Measurements from ENCODE around the gene COL12A1.

The COL12A1 gene

DNA sequence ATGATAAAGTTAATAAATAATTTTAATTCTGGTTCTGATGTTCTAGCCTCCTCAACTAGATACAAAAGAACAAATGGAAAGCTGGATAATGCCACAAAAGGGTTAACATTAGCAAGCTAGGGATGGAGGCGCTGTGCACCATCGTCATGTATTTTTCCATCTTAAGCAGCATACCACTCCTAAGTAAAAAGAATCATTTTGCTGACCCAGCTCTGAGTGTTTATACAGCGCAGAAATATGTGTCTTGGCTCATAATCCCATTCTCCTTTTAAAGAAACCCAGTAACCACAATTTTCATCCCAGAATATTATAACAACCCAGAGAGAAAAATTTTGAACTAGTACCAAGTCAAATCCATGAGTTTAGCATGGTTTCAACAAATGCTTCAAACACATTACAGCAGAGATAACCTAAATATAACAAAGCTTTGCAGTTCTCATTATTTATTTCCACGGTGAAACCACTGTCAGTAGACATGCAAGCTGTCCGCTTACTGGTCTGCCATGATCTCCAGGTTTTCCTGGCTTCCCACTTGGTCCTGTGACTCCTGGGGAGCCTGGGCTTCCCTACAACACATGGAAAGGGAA, 111.1 kb downstream of the COL12A1 start:
- no peak for DNase-seq

DNA sequence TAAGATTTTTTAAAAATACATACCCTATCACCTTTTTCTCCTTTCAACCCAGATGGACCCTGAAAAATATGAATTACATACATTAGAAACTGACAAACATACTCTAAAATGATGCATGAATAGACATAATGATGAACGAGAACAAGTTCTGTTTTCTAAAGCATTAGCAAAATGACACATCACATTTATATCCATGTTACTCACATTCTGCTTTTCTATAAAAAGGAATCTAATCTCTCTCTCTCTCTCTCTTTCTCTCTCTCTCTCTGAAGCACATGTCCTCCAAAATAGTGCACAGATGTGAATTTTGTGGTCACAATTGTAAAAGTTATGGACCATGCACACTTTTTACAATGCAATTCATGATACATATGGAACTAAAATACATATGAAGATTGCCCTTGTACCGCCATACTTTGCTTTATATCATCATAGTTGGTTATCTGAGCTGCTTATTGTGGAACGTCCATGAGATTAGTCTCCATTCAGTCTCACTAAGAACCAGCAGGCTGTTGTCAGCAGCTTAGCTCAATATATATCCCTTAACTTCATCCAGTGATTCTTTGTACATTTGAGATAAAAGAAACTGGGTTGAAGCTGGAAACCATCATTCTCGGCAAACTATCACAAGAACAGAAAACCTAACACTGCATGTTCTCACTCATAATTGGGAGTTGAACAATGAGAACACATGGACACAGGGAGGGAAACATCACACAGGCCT, 114.2 kb downstream of the COL12A1 start:
- DNase-seq, result no peak

GRCh38 chr6:75090576-75090975, 115.3 kb downstream of the COL12A1 start:
- no peak for DNase-seq

DNA sequence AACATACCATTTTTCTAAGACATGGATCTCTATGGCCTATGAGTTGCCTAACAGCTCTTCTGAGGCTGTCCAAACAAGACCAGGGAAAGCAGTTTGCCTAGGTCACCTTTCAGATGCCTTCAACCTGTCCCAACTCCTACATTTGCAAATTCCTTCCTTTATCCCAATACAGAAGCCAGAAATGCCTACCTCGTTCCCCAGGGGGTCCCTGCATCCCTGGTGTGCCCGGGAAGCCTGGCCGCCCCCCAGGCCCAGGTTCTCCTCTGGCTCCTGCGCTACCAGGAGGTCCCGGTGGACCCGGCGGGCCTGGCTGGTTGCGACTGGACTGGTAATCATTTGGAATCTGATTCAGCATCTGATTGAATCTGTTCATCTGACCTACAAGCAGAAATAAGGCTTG, 115.9 kb downstream of the COL12A1 start:
- no peak for DNase-seq

DNA sequence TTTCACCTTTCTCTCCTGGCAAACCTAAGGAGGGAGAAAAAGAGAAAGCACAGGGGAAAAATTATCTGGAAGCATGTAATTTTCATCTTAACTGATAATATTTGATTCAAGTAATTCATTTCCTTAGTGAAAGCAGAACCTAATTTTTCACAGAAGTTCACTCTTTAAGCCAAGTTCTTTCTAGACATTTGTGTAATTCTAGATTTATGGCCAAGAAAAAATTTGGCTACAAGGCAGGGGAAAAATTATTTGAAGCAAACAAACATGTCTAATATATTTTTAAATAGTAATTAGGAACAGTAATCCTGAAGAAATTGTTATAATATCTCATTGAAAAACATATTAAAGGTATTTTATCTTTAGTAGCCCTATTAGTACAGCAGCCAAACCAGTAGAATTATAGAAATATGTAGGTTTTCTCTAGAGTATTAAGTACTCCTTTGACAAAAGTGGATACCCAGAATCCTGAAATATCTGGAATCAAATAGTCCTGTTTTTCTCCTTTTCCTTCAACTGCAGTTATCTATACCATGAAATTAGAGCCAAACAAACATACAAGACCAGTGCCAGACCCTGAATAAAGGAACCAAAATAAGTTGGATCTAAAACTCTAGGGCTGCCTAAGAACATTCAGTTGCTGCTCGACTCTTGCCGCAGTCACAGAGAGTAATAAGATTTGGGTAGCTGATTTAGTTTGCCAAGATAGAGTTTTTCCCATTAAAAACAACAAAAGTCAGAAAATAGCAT, 116.5 kb downstream of the COL12A1 start:
- no peak for DNase-seq

DNA sequence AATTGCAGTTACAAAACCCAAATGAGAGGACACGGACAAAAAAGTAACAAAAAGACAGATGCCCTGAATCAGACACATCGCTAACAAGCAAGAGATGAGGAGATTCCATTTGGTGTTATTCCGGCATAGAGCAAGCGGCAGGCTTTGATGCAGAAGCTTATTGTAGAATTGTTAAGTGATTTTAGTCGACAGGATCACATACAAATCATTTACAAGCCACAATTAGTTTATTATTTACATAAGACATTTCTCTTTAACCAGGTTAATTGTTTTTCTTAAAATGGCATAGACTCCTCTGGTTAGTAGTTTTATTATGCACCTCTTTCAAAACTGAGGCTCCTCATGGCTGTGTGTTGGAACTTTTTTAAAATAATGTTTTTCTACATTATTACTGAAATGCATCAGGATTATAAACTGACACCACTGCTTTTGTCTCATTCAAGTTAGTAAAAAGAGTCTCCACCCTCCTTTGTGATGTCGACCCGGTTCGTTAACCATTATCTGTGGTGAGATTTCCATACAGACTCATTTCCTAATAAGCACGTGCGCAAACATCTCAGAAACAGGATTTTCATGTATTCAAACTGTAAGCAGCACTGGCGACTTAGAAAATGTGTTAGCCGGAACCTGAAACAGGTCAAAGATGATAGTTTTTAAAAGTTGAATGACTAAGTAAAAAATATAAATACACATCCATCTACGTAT, 119.8 kb downstream of the COL12A1 start:
- no peak for DNase-seq

GRCh38 chr6:75084872-75085381, 120.9 kb downstream of the COL12A1 start:
- no peak for DNase-seq

DNA sequence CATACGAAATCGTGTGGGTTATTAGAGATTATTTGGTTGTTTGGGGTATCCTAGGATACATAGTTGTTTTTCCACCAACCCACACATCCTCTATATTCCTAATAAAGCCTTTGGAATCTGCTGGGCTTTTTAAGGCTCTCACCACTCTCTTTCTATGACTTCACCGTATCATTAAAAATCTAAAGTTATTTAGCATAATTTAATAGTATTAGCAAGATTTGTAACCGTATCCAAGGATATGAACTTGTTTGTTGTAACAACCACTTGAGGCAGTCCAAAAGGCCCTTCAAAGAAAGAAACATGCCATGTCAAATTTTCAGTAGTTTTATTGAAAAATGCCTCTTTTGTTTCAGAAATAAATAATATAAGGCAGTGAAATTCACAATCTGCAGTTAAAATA, 121.8 kb downstream of the COL12A1 start:
- DNase-seq, result no peak

- DNase-seq, result no peak
Observed at GRCh38 chr6:75081921-75082320, 123.9 kb downstream of the COL12A1 start.

DNA sequence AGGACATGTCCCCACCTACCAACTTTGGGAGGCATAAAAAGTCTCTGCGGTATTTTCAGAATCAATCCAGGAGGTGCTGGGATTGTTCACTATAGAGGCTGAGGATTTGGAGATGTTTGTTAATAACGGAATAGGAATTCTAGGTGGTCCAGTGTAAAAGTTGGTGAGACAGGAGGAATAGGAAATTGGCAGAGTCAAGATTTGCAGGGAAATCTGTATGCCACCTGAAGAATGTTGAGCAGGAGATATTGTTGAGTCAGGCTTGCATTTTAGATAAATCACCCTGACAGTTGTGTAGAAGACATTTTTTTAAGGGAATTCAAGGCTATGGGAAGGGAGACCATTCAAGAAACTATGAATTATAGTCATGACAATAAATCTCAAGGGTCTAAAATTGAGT, 124.8 kb downstream of the COL12A1 start:
- no peak for DNase-seq

DNA sequence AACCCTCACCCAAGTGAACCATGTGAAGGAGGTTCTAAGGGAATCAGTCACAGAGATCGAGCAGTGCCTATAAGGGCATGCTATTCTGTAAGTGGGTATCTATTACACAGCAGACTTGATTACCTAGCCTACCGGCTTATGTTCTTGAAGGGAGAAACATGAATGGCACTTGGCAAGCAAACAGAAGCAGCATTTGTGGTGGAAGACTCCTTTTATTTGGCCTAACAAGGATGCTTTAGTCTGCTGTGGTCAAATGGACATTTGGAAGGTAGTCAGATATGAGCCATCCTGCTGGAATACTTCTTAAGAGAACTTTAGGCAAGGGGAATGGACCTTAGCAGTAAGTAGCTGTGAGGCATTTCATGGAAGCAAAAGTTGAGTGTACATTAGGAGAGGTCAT, 126.3 kb downstream of the COL12A1 start:
- no peak for DNase-seq

DNA sequence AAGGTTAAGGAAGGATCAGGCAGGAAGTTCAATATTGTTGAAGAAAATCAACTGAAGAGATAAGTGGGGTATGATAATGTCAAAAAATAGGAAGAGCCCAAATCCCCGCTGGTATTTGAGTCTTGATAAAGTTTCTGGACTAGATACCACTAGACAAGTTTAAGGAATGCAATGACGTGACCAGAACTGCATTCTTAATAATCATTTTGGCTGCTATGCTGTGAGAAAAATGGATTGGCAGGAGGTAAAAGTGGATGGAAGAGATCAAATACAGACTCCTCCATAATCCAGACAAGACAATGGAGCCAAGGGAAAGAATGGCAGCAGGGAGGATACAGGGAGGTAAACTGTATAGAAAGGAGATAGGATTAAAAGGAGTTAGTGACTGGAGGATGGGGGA, 128.2 kb downstream of the COL12A1 start:
- DNase-seq, result no peak

DNA sequence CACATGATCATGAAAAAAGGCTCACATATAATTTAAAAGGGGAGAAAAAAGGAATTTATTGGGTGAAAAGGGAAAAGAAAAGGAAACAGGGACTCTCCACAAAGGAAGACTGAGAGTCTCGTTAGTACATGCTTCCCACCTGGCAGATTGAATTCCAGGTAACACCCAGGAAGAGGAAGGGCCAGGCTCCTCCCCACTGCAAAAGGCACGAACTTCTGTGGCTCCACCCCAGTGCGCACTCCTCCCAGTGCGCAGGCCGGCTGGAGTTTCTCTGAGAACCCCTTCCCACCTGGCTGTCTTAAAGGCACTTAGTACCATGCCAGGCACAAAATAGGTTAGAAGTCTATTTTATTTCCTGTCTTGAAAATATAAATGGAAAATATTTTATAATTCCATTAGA, 129.8 kb downstream of the COL12A1 start:
- DNase-seq, result no peak

- DNase-seq, result no peak
Observed at GRCh38 chr6:75070244-75070643, 135.6 kb downstream of the COL12A1 start.

DNA sequence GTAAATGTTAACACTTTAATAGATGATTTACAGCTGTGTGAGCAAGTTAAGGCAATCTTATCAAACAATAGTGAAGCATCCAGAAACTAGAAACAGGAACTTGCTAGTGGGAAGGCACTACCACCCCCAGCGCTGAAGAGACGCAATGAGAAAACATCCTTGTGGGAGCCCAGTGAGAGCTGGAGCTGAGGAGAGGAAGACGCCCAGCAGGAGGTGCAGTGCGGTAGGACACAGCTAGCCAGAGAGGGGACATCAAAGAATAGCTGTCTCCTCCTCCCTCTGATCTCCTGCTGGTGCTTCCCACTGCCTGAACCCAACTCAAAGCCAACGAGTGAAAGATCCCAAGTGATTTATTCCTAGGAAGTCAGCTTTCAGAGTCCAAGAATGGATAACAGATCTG, 140.3 kb downstream of the COL12A1 start:
- no peak for DNase-seq

- no peak for DNase-seq
Observed at GRCh38 chr6:75052491-75052890, 153.4 kb downstream of the COL12A1 start.

DNA sequence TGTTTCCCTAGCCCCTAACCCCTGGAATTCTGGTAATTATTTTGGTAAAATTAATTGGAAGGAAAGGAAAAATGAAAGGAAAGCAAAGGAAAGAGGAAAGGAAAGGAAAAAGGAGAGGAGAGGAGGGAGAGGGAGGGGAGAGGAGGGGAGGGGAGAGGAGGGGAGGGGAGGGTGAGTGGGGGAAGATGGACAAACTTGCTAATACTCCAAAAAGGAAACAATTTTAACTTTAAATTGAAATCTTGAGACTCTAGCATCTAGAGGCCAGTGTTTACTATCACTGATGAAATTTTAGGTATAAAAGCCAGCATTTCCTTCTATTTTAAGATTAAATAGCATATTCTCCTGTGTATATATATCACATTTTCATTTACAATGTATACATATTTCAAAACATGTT, 156.5 kb downstream of the COL12A1 start:
- DNase-seq, result no peak

GRCh38 chr6:75044846-75045245, 161.0 kb downstream of the COL12A1 start:
- DNase-seq, result no peak

DNA sequence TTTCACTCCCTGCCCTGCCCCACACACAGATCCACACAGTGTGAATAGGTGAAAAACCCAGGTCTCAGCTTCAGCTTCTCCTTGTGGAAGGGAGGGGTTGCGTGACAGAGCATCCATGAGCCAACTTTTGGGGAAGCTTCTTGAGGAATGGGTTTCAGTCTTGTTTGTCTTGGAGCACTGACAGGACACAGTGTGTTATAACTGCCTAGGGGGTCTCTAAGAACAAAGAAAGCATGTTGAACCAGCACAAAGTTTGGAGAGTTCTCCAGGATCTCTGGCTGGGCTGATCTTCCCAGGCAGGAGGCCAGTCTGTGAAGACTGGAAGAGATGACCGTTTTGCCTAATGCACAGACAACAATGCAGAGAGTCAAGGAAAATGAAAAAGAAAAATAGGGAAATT, 164.5 kb downstream of the COL12A1 start:
- no peak for DNase-seq
